ENCODE data around the gene FARS2. TPM values are rescaled to one million over a fixed set of nuclear protein-coding genes. Genes with fewer than 3 reads are reported as not detected.

FARS2 gene
- total RNA-seq, 1 donor from 2014 or later, result 16.5 TPM

DNA sequence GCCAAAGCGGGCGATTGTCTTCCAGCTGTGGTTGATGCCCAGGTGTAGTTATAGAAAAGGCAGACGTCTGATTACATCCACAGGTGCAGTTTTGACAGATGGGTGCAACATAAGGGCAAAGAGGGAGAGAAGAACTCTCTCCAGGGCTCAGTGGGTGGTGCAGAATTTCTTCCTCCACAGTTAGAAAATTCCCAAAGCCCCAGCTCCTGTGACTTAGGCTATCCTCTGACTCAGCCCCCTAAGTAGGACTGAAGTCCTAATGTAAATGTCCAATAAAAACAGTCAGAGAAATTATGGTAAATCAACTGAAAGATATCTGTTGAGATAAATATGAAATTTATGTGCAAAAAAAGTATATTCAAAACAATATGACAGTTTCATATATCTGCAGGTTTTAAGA is 32.0 kb upstream of the FARS2 start:
- Histone ChIP-seq H3K27me3 (no peaks in the 10 kb centered on the region), H3K36me3 (no peaks in the 10 kb centered on the region), H3K4me1 (no peaks in the 10 kb centered on the region), H3K4me3 (no peak overlapping the region), H3K27ac (no peak overlapping the region), H3K9me3 (no peaks in the 10 kb centered on the region)
- intact Hi-C loops (cut with DNase I), result no loop called here
- no peak for DNase-seq (ENCODE audit: extremely low spot score in 2 of 2)
- TF ChIP-seq POLR2AphosphoS5 (IDR thresholded peaks at IDR 0.05; ENCODE audit: insufficient read depth in 1 of 2, low read depth in 1 of 2) (no peak), POLR2A (IDR thresholded peaks at IDR 0.05) (no peak)
- TF ChIP-seq, protein P1, sequence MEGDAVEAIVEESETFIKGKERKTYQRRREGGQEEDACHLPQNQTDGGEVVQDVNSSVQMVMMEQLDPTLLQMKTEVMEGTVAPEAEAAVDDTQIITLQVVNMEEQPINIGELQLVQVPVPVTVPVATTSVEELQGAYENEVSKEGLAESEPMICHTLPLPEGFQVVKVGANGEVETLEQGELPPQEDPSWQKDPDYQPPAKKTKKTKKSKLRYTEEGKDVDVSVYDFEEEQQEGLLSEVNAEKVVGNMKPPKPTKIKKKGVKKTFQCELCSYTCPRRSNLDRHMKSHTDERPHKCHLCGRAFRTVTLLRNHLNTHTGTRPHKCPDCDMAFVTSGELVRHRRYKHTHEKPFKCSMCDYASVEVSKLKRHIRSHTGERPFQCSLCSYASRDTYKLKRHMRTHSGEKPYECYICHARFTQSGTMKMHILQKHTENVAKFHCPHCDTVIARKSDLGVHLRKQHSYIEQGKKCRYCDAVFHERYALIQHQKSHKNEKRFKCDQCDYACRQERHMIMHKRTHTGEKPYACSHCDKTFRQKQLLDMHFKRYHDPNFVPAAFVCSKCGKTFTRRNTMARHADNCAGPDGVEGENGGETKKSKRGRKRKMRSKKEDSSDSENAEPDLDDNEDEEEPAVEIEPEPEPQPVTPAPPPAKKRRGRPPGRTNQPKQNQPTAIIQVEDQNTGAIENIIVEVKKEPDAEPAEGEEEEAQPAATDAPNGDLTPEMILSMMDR (IDR thresholded peaks at IDR 0.05), result no peak

DNA sequence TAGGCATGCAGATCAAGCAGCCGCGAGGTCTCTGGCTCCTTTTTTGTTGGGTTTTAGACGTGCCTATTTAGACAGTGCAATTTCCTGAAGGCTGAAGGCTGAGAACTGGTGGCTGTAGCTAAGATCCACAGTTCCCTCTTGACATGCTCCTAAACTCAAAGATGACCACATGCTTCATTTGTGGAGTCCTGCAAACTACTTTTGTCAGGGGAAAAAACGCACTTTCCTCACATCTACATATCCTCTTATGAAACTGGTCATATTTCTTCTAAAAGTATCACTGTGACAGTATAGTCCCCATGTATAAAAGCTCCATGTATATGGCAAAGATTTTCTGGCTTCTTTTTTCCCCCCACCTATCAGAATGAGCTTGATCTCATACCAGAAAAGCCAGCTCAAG is 31.2 kb upstream of the FARS2 start:
- TF ChIP-seq POLR2AphosphoS5 (IDR thresholded peaks at IDR 0.05; ENCODE audit: insufficient read depth in 1 of 2, low read depth in 1 of 2), result no peak
- TF ChIP-seq POLR2A (IDR thresholded peaks at IDR 0.05), result no peak
- TF ChIP-seq, protein P1 (IDR thresholded peaks at IDR 0.05), result no peak
- intact Hi-C loops (cut with DNase I), result loop anchor here (5.0 kb wide), 1 partner anchor 437 kb away; no protein-coding TSS in a partner anchor
- no peak overlapping the region for H3K27ac ChIP-seq
- H3K36me3 ChIP-seq, result no peaks in the 10 kb centered on the region
- H3K4me3 ChIP-seq, result no peak overlapping the region
- H3K9me3 ChIP-seq, result no peaks in the 10 kb centered on the region
- no peaks in the 10 kb centered on the region for H3K4me1 ChIP-seq
- no peak for DNase-seq (ENCODE audit: extremely low spot score in 2 of 2)
- H3K27me3 ChIP-seq, result no peaks in the 10 kb centered on the region

DNA sequence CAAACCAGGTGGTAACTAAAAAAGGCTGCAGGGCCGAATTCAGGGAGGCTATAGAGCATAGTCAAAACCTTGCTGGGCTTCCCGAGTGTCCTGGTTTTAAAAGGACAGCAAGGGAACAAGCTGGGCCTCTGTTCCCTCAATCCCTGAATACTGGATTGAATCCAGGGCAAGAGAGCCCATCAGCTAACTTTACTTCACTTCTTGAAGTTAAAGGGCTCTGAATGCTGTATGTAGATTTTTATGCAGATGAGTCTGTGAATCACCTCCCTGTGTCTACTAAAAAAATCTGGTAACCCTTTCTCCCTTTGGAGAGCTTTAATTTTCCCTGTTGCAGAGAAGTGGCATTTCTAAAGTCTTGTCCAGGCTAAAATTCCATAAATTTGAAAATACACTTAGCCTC is 30.0 kb upstream of the FARS2 start:
- Histone ChIP-seq H3K4me1 (no peaks in the 10 kb centered on the region), H3K36me3 (no peaks in the 10 kb centered on the region), H3K4me3 (no peak overlapping the region), H3K27ac (no peak overlapping the region), H3K27me3 (no peaks in the 10 kb centered on the region), H3K9me3 (no peaks in the 10 kb centered on the region)
- TF ChIP-seq, protein P1 (IDR thresholded peaks at IDR 0.05), result no peak
- no peak for TF ChIP-seq POLR2A (IDR thresholded peaks at IDR 0.05)
- TF ChIP-seq POLR2AphosphoS5 (IDR thresholded peaks at IDR 0.05; ENCODE audit: insufficient read depth in 1 of 2, low read depth in 1 of 2), result no peak
- DNase-seq (ENCODE audit: extremely low spot score in 2 of 2), result no peak
- intact Hi-C loops (cut with DNase I), result loop anchor here (5.0 kb wide), 1 partner anchor 436 kb away; no protein-coding TSS in a partner anchor

DNA sequence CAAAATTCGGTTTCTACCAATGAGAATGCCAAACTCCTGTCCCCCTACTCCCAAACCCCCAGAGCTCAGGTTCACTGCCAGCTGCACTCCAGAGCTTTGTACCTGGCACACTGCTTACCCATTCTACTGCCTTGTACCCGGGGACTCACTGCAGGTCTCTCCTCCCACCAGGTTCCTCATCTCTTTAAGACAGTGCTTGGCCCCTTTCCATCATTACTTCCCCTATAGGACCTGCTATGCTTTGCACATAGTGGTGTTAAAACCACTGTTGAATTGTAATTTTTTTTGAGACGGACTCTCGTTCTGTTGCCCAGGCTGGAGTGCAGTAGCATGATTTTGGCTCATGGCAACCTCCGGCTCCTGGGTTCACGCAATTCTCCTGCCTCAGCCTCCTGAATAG is 26.4 kb upstream of the FARS2 start:
- Histone ChIP-seq H3K4me1 (no peaks in the 10 kb centered on the region), H3K4me3 (no peak overlapping the region), H3K36me3 (no peaks in the 10 kb centered on the region), H3K27ac (no peak overlapping the region), H3K9me3 (no peaks in the 10 kb centered on the region), H3K27me3 (no peaks in the 10 kb centered on the region)
- intact Hi-C loops (cut with DNase I), result loop anchor here (5.0 kb wide), 1 partner anchor 432 kb away; no protein-coding TSS in a partner anchor
- TF ChIP-seq, protein P1 (IDR thresholded peaks at IDR 0.05), result no peak
- no peak for TF ChIP-seq POLR2AphosphoS5 (IDR thresholded peaks at IDR 0.05; ENCODE audit: insufficient read depth in 1 of 2, low read depth in 1 of 2)
- no peak for TF ChIP-seq POLR2A (IDR thresholded peaks at IDR 0.05)
- no peak for DNase-seq (ENCODE audit: extremely low spot score in 2 of 2)

DNA sequence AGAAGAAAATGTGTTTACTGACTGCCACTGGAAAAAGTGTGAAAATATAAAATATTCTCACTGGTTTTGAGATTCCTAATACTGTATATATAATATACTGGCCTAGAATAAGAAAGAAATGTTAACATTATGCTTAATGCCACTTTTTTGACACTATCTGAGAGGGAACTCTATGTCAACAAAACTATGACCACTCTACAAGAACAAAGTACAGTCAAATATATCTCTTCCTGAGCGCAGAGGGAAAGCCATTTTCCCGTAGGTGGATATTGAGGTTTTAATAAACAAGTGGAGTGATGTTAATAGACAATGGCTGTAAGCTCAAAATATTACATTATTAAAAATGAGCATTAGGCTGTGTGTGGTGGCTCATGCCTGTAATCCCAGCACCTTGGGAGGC is 25.5 kb upstream of the FARS2 start:
- no peaks in the 10 kb centered on the region for H3K27me3 ChIP-seq
- TF ChIP-seq POLR2A (IDR thresholded peaks at IDR 0.05), result no peak
- TF ChIP-seq POLR2AphosphoS5 (IDR thresholded peaks at IDR 0.05; ENCODE audit: insufficient read depth in 1 of 2, low read depth in 1 of 2), result no peak
- TF ChIP-seq, protein P1 (IDR thresholded peaks at IDR 0.05), result no peak
- intact Hi-C loops (cut with DNase I), result no loop called here
- no peaks in the 10 kb centered on the region for H3K36me3 ChIP-seq
- H3K4me3 ChIP-seq, result no peak overlapping the region
- no peaks in the 10 kb centered on the region for H3K9me3 ChIP-seq
- no peak for DNase-seq (ENCODE audit: extremely low spot score in 2 of 2)
- no peaks in the 10 kb centered on the region for H3K4me1 ChIP-seq
- H3K27ac ChIP-seq, result no peak overlapping the region

Data from vagina (tissue), 2 donors.